NCI-H1105 (cell line): ENCODE results near the gene AKR1D1.

Experiments used
- DNase-seq: peaks from one replicate; lab custom pipeline; 2025; lab: John Stamatoyannopoulos, UW

The AKR1D1 gene

DNA sequence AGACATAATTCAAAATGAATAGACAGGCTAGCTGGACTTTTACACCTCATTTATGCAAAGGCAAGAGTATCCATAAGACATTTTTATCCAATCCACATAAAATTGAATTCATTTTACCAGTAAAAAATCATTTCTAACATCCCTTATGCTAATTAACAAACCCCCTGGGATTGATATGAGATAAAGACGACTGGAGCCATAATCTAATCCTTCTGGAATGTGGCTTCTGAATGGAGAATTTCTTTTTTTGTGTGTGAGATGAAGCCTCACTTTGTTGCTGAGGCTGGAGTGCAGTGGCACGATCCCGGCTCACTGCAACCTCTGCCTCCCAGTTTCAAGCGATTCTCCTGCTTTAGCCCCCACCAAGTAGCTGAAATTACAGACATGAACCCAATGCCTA is 90.4 kb downstream of the AKR1D1 start:
- DNase-seq = no peak

DNA sequence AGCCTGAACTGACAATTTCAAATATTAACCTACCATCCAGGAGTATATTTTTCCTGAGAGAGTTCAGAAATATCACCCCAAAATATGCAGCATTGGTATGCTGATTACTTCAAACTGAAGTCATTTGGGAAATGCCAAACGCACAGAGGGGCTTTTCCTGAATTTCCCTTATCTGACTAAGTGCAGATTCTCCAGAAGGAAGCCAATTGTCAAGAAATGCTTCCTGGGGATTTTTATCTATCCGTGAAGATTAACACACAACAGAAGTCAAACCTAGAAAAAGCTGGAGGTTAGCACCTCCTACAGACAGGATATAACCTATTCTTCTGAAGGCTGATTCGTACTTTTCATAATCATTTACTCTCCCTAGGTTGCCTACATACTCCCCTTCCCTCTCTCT is 91.0 kb downstream of the AKR1D1 start:
- DNase-seq = no peak

DNA sequence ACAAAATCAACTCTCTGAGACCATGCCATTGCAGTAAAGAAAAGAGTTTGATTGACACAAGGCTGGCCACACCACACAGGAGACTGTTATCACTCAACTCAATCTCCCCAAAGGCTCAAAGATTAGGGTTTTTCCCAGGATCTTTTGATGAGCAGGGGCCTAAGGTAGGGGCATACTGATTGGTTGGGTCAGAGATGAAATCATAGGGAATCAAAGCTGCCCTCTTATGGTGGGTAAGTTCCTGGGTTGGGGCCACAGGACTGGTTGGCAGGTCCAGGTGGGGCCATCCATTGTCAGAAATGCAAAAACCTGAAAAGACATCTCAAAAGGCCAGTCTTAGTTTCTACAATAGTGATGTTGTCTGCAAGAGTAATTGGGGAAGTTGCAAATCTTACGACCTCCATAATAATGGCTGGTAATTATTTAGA is 91.6 kb downstream of the AKR1D1 start:
- no peak for DNase-seq
